22Rv1 (cell line): ENCODE measurements around the gene RBM28.

ENCODE experiments used
- ZFX ChIP-seq: fragments of 450-650 bp; IDR thresholded peaks from 2 replicates; pipeline ENCODE4 v1.6.1; 2017; ENCODE audit warnings: antibody characterized with exemption, borderline replicate concordance
- TF ChIP-seq, protein P1 (sequence below): fragments of 450-650 bp; IDR thresholded peaks from 2 replicates; pipeline ENCODE4 v1.5.1; 2017; ENCODE audit warnings: mild to moderate bottlenecking

DNA sequence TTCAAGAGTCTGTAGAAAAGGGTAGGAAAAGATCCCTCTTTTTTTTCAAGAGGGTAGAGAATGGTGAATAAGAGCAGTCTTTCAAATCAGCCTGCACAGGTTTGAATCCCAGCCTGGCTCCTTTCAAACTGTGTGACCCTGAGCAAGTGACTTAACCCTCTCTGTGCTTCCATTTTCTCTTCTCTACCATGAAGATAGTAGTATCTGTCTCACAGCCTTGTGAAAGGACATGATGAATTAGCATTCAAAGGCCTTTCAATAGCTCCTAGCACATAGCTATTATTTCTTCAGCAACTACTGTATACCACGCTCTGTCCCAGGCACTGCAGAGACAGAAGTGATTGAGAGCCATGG lies 77.2 kb downstream of the RBM28 start:
- TF ChIP-seq, protein P1, sequence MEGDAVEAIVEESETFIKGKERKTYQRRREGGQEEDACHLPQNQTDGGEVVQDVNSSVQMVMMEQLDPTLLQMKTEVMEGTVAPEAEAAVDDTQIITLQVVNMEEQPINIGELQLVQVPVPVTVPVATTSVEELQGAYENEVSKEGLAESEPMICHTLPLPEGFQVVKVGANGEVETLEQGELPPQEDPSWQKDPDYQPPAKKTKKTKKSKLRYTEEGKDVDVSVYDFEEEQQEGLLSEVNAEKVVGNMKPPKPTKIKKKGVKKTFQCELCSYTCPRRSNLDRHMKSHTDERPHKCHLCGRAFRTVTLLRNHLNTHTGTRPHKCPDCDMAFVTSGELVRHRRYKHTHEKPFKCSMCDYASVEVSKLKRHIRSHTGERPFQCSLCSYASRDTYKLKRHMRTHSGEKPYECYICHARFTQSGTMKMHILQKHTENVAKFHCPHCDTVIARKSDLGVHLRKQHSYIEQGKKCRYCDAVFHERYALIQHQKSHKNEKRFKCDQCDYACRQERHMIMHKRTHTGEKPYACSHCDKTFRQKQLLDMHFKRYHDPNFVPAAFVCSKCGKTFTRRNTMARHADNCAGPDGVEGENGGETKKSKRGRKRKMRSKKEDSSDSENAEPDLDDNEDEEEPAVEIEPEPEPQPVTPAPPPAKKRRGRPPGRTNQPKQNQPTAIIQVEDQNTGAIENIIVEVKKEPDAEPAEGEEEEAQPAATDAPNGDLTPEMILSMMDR = no peak
- TF ChIP-seq ZFX = no peak
